Measurements from ENCODE around the gene CCDC120. TPM values are rescaled to one million over a fixed set of nuclear protein-coding genes. Genes with fewer than 3 reads are reported as not detected.

The CCDC120 gene
- total RNA-seq, 2 experiments from 2014 or later = 1.4 to 3.6 TPM

- Histone ChIP-seq H3K9me3 (ENCODE audit: low read length) (no peaks in the 10 kb centered on the region), H3K4me2 (ENCODE audit: low read length) (peak overlapping the region; percentile 92), H3K4me1 (ENCODE audit: insufficient read depth, low read length, poor library complexity, severe bottlenecking) (peaks cover 45% of the 10 kb centered on the region), H3K9me2 (ENCODE audit: insufficient read depth, low read length) (no peaks in the 10 kb centered on the region), H3K79me2 (ENCODE audit: insufficient read depth, low read depth, low read length) (peaks cover 13% of the 10 kb centered on the region; the same call in 1 of the 2 replicates), H3K27ac (ENCODE audit: low read depth, low read length, poor library complexity, severe bottlenecking) (peak overlapping the region; percentile 55), H3K36me3 (ENCODE audit: insufficient read depth, low read length) (peaks cover 25% of the 10 kb centered on the region), H3K4me3 (ENCODE audit: low read depth, low read length, poor library complexity, severe bottlenecking) (peak overlapping the region; percentile 84), H2AFZ (ENCODE audit: low read length) (no peak overlapping the region), H4K20me1 (ENCODE audit: insufficient read depth, low read length) (no peaks in the 10 kb centered on the region)
- ChIA-PET CTCF (ENCODE audit: unreplicated experiment) (no interaction called here), POLR2A (interaction anchor here (0.5 to 3.3 kb wide), 6 partner anchors 39 to 126 kb away, joined by 3 to 12 read pairs (median 3); partner anchors contain the start of gene GRIPAP1)
- DNase-seq (ENCODE audit: low spot score) = peak; percentile 27
- no peak for TF ChIP-seq EZH2phosphoT487 (IDR thresholded peaks at IDR 0.05; ENCODE audit: borderline replicate concordance, low read depth, low read length)
- TF ChIP-seq, protein P1, sequence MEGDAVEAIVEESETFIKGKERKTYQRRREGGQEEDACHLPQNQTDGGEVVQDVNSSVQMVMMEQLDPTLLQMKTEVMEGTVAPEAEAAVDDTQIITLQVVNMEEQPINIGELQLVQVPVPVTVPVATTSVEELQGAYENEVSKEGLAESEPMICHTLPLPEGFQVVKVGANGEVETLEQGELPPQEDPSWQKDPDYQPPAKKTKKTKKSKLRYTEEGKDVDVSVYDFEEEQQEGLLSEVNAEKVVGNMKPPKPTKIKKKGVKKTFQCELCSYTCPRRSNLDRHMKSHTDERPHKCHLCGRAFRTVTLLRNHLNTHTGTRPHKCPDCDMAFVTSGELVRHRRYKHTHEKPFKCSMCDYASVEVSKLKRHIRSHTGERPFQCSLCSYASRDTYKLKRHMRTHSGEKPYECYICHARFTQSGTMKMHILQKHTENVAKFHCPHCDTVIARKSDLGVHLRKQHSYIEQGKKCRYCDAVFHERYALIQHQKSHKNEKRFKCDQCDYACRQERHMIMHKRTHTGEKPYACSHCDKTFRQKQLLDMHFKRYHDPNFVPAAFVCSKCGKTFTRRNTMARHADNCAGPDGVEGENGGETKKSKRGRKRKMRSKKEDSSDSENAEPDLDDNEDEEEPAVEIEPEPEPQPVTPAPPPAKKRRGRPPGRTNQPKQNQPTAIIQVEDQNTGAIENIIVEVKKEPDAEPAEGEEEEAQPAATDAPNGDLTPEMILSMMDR (conservative IDR thresholded peaks at IDR 0.05; ENCODE audit: low read length) = no peak
- intact Hi-C loops (cut with micrococcal nuclease; ENCODE audit: unreplicated experiment) = loop anchor here (2.0 to 5.0 kb wide), 4 partner anchors 39 to 145 kb away; partner anchors contain the start of genes GRIPAP1, PIM2, PQBP1 and TIMM17B
- BruUV-seq (replicated peaks) = TSS peak; percentile 62
Observed at GRCh38 chrX:49041744-49042580, 16.8 kb upstream of the CCDC120 start.

GRCh38 chrX:49042581-49043219, 16.1 kb upstream of the CCDC120 start:
- peaks cover 13% of the 10 kb centered on the region; the same call in 1 of the 2 replicates for H3K79me2 ChIP-seq (ENCODE audit: insufficient read depth, low read depth, low read length)
- TF ChIP-seq EZH2phosphoT487 (IDR thresholded peaks at IDR 0.05; ENCODE audit: borderline replicate concordance, low read depth, low read length) = no peak
- TF ChIP-seq, protein P1 (conservative IDR thresholded peaks at IDR 0.05; ENCODE audit: low read length) = no peak
- peak overlapping the region; percentile 84 for H3K4me3 ChIP-seq (ENCODE audit: low read depth, low read length, poor library complexity, severe bottlenecking)
- intact Hi-C loops (cut with micrococcal nuclease; ENCODE audit: unreplicated experiment) = loop anchor here (2.0 to 5.0 kb wide), 4 partner anchors 40 to 145 kb away; partner anchors contain the start of genes GRIPAP1, PIM2, PQBP1 and TIMM17B
- H2AFZ ChIP-seq (ENCODE audit: low read length) = no peak overlapping the region
- peak overlapping the region; percentile 55 for H3K27ac ChIP-seq (ENCODE audit: low read depth, low read length, poor library complexity, severe bottlenecking)
- CTCF ChIA-PET (ENCODE audit: unreplicated experiment) = interaction anchor here (0.6 kb wide), 1 partner anchor 54 kb away, joined by 5 read pairs; no protein-coding TSS in a partner anchor
- no peaks in the 10 kb centered on the region for H3K9me3 ChIP-seq (ENCODE audit: low read length)
- DNase-seq (ENCODE audit: low spot score) = no peak
- BruUV-seq (replicated peaks) = no TSS peak
- no peaks in the 10 kb centered on the region for H4K20me1 ChIP-seq (ENCODE audit: insufficient read depth, low read length)
- peak overlapping the region; percentile 92 for H3K4me2 ChIP-seq (ENCODE audit: low read length)
- H3K9me2 ChIP-seq (ENCODE audit: insufficient read depth, low read length) = no peaks in the 10 kb centered on the region
- peaks cover 45% of the 10 kb centered on the region for H3K4me1 ChIP-seq (ENCODE audit: insufficient read depth, low read length, poor library complexity, severe bottlenecking)
- peaks cover 17% of the 10 kb centered on the region for H3K36me3 ChIP-seq (ENCODE audit: insufficient read depth, low read length)
- POLR2A ChIA-PET = interaction anchor here (0.6 to 3.3 kb wide), 5 partner anchors 40 to 100 kb away, joined by 3 to 12 read pairs (median 3); partner anchors contain the start of gene GRIPAP1
